GM19025 (cell line): ENCODE data around the gene RIBC2.

Source experiments
- ATAC-seq: cut with Tn5 transposase; IDR thresholded peaks from one replicate; pipeline ENCODE4 v1.9.1; 2021; ENCODE audit warnings: mild to moderate bottlenecking, low read depth, moderate library complexity; ENCODE audit not compliant: unreplicated experiment

The RIBC2 gene

GRCh38 chr22:45469281-45470073, 56.0 kb downstream of the RIBC2 start:
- no peak for ATAC-seq

DNA sequence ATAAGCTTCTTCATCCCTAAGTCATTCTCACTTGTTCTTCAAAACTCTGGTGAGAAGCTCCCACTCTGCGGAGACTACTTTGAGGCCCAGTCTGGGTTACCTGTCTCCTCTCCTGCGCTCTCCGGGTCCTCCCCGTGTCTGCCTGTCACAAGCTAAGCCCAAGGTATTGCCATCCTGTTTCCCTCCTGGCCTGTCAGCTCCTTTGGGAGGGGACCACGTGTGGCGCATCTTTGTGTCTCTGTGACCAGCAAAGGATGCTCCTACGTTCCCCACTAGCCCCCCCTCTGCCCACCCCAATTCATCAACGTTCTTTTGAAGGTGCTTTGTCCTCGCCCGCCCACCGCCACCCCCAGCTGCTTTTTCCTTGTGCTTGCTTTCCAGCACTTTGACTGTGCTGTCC, 57.4 kb downstream of the RIBC2 start:
- no peak for ATAC-seq

DNA sequence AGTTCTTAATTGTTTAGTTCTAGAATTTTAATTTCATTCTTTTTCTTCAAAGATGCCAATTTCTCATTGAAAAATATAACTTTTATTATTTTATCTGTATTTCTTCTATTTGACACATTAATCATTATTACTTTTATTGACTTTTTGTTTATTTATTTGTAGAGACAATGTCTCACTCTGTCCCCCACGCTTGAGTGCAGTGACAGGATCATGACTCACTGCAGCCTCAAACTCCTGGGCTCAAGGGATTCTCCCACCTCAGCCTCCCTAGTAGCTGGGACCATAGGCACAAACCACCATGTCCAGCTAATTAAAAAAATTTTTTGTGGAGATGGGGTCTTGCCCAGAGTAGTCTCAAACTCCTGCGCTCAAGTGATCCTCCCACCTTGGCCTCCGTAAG, 58.9 kb downstream of the RIBC2 start:
- no peak for ATAC-seq

GRCh38 chr22:45473626-45474237, 60.2 kb downstream of the RIBC2 start:
- no peak for ATAC-seq

DNA sequence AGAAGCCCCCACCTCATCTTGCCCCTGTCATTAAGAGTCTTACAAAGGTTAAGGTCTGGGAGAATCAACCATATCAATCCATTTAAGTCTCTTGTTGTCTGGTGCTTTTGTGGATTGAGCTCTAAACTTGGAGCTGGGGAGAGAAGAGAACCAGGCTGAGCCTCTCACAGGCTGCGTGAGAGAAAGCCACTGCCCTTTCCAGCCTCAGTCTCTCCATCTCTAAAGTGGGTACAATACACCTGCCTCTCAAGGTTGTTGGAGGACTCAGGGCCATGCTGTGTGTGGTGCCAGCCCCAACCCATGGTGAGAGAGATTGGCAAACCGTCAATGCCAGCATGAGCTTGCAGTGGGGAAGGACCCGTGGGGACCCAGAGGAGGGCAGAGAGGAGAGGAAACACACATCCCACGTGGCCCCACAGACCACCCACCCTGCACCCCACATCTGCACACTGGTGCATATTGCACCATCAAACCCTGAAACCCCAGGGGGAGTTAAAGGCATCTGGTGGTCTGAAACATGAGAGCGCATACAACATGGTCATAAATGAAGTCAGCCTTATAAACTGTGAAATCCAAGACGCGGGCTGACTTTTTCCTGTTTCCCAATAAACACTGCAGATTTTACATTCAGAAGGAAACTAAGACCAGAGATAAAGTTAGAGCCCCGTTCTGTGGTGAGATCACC, 61.7 kb downstream of the RIBC2 start:
- no peak for ATAC-seq

DNA sequence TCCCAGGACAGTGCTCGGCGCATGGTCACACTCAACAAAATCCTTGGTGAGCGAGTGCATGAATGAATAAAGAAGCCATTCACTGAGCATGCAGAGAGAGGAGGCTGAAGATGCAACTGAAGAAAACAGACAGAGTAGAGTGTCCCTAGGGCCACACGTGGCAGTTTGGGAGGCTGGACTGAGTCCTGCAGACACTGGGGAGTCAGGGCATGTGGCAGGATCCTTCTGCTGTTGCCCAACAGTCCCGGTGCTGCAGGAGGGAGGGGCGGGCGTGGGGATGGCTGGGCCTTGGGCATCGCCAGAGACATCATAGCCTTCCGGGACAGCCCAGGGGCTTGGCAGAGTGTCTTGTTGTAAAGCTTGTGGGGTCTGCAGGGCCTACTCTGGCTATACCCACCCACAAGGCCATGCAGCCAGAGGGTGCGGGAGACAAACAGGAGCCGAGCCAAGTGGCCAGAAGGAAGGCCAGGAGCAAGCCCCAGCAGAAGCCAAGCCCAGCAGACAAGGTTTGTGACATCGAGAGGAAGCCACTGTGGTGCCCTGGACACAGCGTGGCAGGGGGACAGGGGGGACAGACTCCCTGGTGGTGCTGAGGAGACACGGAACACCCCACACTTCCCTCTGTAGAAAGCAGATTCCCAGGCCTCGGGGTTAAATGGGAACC, 62.5 kb downstream of the RIBC2 start:
- no peak for ATAC-seq

DNA sequence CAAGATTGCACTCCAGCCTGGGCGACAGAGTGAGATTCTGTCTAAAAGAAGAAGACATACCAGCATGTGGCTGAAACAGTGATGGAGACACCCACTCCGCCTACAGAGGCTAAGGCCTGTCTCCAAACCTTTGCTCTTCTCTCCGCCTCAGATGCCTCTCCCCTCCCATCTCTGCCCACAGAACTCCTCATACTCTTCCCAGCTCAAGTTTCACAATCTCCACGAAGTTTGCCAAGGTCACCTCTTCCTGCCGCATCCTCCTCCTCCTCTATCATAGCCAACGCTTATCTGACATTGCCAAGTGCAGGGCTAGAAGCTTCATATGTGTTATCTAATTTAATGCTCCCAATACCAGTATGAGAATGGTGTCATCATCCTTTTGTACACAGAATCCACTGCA, 63.3 kb downstream of the RIBC2 start:
- no peak for ATAC-seq

DNA sequence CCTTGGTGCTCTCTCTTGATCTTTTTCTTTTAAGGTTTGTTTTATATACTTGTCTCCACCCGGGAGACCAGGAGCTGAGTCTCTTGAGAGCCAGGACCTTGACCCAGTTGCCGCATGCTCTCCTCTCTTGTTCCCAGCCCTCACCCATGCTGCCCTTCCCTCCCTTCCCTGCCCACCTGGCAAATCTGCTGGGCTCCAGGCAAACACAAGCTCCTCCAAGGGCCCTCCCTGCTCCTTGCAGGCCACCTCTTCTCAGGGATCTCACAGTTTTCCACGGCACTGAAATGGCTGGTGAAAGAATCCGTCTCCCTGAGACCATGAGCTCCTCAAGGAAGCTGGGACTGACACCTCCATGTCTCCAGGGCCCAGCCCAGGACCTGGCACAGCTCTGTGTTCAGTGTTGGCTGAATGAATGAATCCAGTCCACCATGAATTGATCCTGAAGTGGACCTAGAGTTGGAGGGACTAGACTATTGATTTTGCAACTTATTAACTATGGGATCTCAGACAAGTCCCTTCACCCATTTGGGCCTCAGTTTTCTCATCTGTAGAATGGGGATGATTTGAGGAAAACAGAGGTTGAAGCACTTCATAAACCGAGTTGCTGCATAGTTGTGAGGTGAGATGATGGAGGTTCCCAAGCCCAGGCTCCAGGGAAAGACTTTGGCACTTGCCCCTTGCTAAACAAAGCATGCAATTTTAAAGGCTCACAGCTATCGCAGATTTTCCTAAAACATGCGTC, 64.0 kb downstream of the RIBC2 start:
- no peak for ATAC-seq

DNA sequence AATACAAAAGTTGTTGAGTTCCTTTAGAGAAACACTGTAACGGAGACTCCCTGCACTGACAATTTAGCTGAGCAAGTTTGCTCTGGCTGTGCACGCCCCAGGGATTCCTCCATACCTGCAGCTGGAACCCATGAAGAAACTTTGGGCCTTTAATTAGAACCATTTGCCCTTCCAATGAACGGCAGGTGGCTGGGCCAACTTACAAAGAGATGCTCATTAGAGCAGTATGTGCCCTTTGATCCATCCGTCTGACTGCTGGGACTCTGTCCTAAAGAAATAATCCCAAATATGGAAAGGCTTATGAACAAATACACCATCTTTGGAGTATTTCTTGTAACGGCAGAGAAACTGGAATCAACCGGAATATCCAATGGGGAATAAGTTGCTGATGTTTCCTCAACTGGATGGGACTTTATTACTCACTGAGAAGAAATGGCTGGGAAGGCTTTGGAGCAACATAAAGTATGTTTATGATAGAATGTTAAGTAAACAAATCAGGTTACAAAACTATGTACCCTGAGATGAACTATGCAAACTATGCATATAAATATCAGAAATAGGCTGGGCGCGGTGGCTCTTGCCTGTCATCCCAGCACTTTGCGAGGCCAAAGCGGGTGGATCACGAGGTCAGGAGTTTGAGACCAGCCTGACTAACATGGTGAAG, 64.7 kb downstream of the RIBC2 start:
- ATAC-seq = no peak

DNA sequence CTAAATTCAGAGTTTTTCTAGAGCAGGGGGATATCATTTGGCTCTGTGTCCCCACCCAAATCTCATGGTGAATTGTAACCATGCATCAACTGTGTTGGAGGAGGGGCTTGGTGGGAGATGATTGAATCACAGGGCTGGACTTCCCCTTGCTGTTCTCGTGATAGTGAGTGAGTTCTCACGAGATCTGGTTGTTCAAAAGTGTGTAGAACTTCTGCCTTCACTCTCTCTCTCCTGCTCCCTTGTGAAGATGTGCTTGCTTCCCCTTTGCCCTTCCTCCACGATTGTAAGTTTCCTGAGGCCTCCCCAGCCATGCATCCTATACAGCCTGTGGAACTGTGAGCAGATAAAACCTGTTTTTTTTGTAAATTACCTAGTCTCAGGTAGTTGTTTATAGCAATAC, 67.2 kb downstream of the RIBC2 start:
- ATAC-seq = no peak

- no peak for ATAC-seq
Measured at GRCh38 chr22:45481661-45482060, 68.2 kb downstream of the RIBC2 start.
